ENCODE results near the gene SEPTIN12. TPM values are rescaled to one million over a fixed set of nuclear protein-coding genes. Genes with fewer than 3 reads are reported as not detected.

SEPTIN12 gene
- total and polyA plus RNA-seq, 2 experiments from 2014 or later = not detected

GRCh38 chr16:4767872-4768548 is 20.1 kb downstream of the SEPTIN12 start (continued):
- no peak for TF ChIP-seq ZNF462 (CRISPR knock-in tag; IDR thresholded peaks at IDR 0.05)

GRCh38 chr16:4766875-4767628 is 21.1 kb downstream of the SEPTIN12 start, which contains the start of gene ZNF500:
ZNF500 (minus strand) TSS chr16:4767162; CDS start chr16:4765978, 1,184 bp downstream.
- peak; percentile 89 for ATAC-seq
- peaks cover 23% of the 10 kb centered on the region for H3K4me1 Mint-ChIP-seq
- H3K27ac Mint-ChIP-seq = peak within 1 kb of the TSS; percentile 98
- TF ChIP-seq CREB1 (CRISPR knock-in tag; IDR thresholded peaks at IDR 0.05; ENCODE audit: low read depth) = peak; percentile 74
- TF ChIP-seq REST (IDR thresholded peaks at IDR 0.05; ENCODE audit: unreplicated experiment) = no peak
- no peak for TF ChIP-seq STAT1 (IDR thresholded peaks at IDR 0.05; ENCODE audit: unreplicated experiment)
- peak; percentile 99 for TF ChIP-seq ETS1 (IDR thresholded peaks at IDR 0.05)
- 0 out of 2 replicates have a peak, but pooled peaks have one; percentile 56 for TF ChIP-seq ZNF114 (CRISPR knock-in tag; IDR thresholded peaks at IDR 0.05)
- TF ChIP-seq ZNF331 (CRISPR knock-in tag; IDR thresholded peaks at IDR 0.05; ENCODE audit: low read depth) = no peak
- no peak for TF ChIP-seq NANOG (IDR thresholded peaks at IDR 0.05; ENCODE audit: borderline replicate concordance)
- TF ChIP-seq EZH2phosphoT487 (IDR thresholded peaks at IDR 0.05; ENCODE audit: unreplicated experiment) = no peak
- TF ChIP-seq POLR2AphosphoS5 (IDR thresholded peaks at IDR 0.05; ENCODE audit: low read depth) = peak; percentile 81
- no peak for TF ChIP-seq JUNB (IDR thresholded peaks at IDR 0.05; ENCODE audit: unreplicated experiment)
- H3K9me2 ChIP-seq (ENCODE audit: insufficient read depth) = no peaks in the 10 kb centered on the region
- no peaks in the 10 kb centered on the region for H4K20me1 ChIP-seq (replicated peaks; ENCODE audit: insufficient read depth)
- H3K36me3 ChIP-seq (ENCODE audit: insufficient read depth) = no peaks in the 10 kb centered on the region
- peak within 1 kb of the TSS; percentile 98 for H3K27ac ChIP-seq (ENCODE audit: low read depth)
- H3K27me3 Mint-ChIP-seq (ENCODE audit: insufficient read depth, low read depth, poor library complexity) = peaks cover 14% of the 10 kb centered on the region
- peaks cover 29% of the 10 kb centered on the region for H3K36me3 Mint-ChIP-seq (ENCODE audit: low read depth)
- peaks cover 17% of the 10 kb centered on the region for H3K79me2 ChIP-seq (replicated peaks; ENCODE audit: insufficient read depth)
- H3K4me3 ChIP-seq = peak within 1 kb of the TSS; percentile 94
- no peaks in the 10 kb centered on the region for H3K27me3 ChIP-seq (ENCODE audit: insufficient read depth)
- H3K9me3 Mint-ChIP-seq = no peaks in the 10 kb centered on the region
- peak within 1 kb of the TSS; percentile 86 for H2AFZ ChIP-seq
- peaks cover 19% of the 10 kb centered on the region for H3K4me1 ChIP-seq (ENCODE audit: insufficient read depth)
- peak; percentile 99 for DNase-seq (ENCODE audit: low spot score)
- H3K4me3 Mint-ChIP-seq = peak within 1 kb of the TSS; percentile 88
- H3F3A ChIP-seq (replicated peaks; ENCODE audit: low read depth) = peaks cover 17% of the 10 kb centered on the region; the same call in 1 of the 2 replicates
- H3K4me2 ChIP-seq = peak within 1 kb of the TSS; percentile 91
